ENCODE data around the gene C16orf87.

DNA sequence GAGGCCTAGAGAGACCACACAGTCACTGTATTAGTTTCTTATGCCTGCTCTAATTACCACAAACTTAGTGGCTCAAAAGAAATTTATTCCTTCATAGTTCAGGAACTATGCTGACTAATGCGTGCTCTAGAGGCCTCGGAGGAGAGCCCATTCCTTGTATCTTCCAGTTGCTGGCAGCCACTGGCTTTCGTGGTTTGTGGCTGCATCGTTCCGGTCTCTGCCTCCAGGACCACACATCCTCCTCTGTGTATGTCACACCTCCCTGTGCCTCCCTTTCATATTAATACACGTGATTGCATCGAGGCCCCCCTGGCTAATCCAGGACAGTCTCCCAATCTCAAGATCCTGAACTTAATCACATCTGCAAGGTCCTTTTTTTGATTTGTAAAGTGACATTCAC is 65.9 kb downstream of the C16orf87 start:
- TF ChIP-seq, protein P1, sequence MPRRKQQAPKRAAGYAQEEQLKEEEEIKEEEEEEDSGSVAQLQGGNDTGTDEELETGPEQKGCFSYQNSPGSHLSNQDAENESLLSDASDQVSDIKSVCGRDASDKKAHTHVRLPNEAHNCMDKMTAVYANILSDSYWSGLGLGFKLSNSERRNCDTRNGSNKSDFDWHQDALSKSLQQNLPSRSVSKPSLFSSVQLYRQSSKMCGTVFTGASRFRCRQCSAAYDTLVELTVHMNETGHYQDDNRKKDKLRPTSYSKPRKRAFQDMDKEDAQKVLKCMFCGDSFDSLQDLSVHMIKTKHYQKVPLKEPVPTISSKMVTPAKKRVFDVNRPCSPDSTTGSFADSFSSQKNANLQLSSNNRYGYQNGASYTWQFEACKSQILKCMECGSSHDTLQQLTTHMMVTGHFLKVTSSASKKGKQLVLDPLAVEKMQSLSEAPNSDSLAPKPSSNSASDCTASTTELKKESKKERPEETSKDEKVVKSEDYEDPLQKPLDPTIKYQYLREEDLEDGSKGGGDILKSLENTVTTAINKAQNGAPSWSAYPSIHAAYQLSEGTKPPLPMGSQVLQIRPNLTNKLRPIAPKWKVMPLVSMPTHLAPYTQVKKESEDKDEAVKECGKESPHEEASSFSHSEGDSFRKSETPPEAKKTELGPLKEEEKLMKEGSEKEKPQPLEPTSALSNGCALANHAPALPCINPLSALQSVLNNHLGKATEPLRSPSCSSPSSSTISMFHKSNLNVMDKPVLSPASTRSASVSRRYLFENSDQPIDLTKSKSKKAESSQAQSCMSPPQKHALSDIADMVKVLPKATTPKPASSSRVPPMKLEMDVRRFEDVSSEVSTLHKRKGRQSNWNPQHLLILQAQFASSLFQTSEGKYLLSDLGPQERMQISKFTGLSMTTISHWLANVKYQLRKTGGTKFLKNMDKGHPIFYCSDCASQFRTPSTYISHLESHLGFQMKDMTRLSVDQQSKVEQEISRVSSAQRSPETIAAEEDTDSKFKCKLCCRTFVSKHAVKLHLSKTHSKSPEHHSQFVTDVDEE (CRISPR knock-in tag; IDR thresholded peaks at IDR 0.05): no peak
- TF ChIP-seq, protein P2, sequence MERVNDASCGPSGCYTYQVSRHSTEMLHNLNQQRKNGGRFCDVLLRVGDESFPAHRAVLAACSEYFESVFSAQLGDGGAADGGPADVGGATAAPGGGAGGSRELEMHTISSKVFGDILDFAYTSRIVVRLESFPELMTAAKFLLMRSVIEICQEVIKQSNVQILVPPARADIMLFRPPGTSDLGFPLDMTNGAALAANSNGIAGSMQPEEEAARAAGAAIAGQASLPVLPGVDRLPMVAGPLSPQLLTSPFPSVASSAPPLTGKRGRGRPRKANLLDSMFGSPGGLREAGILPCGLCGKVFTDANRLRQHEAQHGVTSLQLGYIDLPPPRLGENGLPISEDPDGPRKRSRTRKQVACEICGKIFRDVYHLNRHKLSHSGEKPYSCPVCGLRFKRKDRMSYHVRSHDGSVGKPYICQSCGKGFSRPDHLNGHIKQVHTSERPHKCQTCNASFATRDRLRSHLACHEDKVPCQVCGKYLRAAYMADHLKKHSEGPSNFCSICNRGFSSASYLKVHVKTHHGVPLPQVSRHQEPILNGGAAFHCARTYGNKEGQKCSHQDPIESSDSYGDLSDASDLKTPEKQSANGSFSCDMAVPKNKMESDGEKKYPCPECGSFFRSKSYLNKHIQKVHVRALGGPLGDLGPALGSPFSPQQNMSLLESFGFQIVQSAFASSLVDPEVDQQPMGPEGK (CRISPR knock-in tag; IDR thresholded peaks at IDR 0.05; ENCODE audit: borderline replicate concordance): no peak
- TF ChIP-seq ZFP3 (CRISPR knock-in tag; IDR thresholded peaks at IDR 0.05) (no peak), ZNF70 (CRISPR knock-in tag; IDR thresholded peaks at IDR 0.05) (no peak), ARNTL (CRISPR knock-in tag; IDR thresholded peaks at IDR 0.05; ENCODE audit: borderline replicate concordance, low read depth) (no peak), RARB (CRISPR knock-in tag; IDR thresholded peaks at IDR 0.05) (no peak), OSR1 (CRISPR knock-in tag; IDR thresholded peaks at IDR 0.05) (no peak)
